GM23338 (cell line): Measurements from ENCODE around the gene RGS19. TPM values are rescaled to one million over a fixed set of nuclear protein-coding genes. Genes with fewer than 3 reads are reported as not detected.
A peak's percentile ranks its signal among the peaks of the same experiment; 100 is the strongest.

ENCODE experiments used
- ATAC-seq: fragments of 200-7000 bp; cut with Tn5 transposase; 3 replicates; pipeline ENCODE4 v1.9.1; 2020
- DNase-seq: peaks from one replicate; pipeline ENCODE4 v3.0.0-alpha.2; 2015; ENCODE audit warnings: low spot score
- H2AFZ ChIP-seq: fragments of 200-600 bp; sonication (generic); 2 replicates; pipeline ENCODE4 v1.8.0; 2016; ENCODE audit warnings: antibody characterized with exemption, mild to moderate bottlenecking, moderate library complexity
- H3F3A ChIP-seq: fragments of 200-600 bp; sonication (generic); replicated peaks from 2 replicates; pipeline ENCODE4 v1.8.0; 2017; ENCODE audit warnings: antibody characterized with exemption, mixed run types, low read depth
- H3K27ac ChIP-seq: fragments of 200-600 bp; sonication (generic); 2 replicates; pipeline ENCODE4 v1.6.1; 2016; ENCODE audit warnings: low read depth
- H3K27me3 ChIP-seq: fragments of 200-600 bp; sonication (generic); 2 replicates; pipeline ENCODE4 v1.8.0; 2016; ENCODE audit warnings: mild to moderate bottlenecking, mixed run types, moderate library complexity; ENCODE audit not compliant: insufficient read depth
- H3K36me3 ChIP-seq: fragments of 200-600 bp; sonication (generic); 2 replicates; pipeline ENCODE4 v1.8.0; 2016; ENCODE audit warnings: mild to moderate bottlenecking; ENCODE audit not compliant: insufficient read depth
- H3K4me1 ChIP-seq: fragments of 200-600 bp; sonication (generic); 2 replicates; pipeline ENCODE4 v1.8.0; 2016; ENCODE audit warnings: mild to moderate bottlenecking, moderate library complexity; ENCODE audit not compliant: insufficient read depth
- H3K4me2 ChIP-seq: fragments of 200-600 bp; sonication (generic); 2 replicates; pipeline ENCODE4 v1.7.1; 2017; ENCODE audit warnings: mixed run types
- H3K4me3 ChIP-seq: fragments of 200-600 bp; sonication (generic); 2 replicates; pipeline ENCODE4 v1.6.1; 2016; ENCODE audit warnings: mixed run types
- H3K79me2 ChIP-seq: fragments of 200-600 bp; sonication (generic); replicated peaks from 2 replicates; pipeline ENCODE4 v1.8.0; 2017; ENCODE audit warnings: mild to moderate bottlenecking; ENCODE audit not compliant: insufficient read depth
- H3K9me2 ChIP-seq: fragments of 200-600 bp; sonication (generic); 2 replicates; pipeline ENCODE4 v1.8.0; 2017; ENCODE audit not compliant: insufficient read depth
- H4K20me1 ChIP-seq: fragments of 200-600 bp; sonication (generic); replicated peaks from 2 replicates; pipeline ENCODE4 v1.8.0; 2017; ENCODE audit warnings: mild to moderate bottlenecking; ENCODE audit not compliant: insufficient read depth
- H3K27ac Mint-ChIP-seq: 2 replicates; pipeline ENCODE4 v1.8.0; 2020; ENCODE audit warnings: inconsistent platforms, mild to moderate bottlenecking, moderate library complexity, mixed read lengths
- H3K27me3 Mint-ChIP-seq: 3 replicates; pipeline ENCODE4 v1.8.0; 2022; ENCODE audit warnings: low read depth, mild to moderate bottlenecking, moderate library complexity, mixed read lengths, inconsistent platforms; ENCODE audit not compliant: insufficient read depth, poor library complexity
- H3K36me3 Mint-ChIP-seq: 3 replicates; pipeline ENCODE4 v1.8.0; 2021; ENCODE audit warnings: low read depth, mild to moderate bottlenecking, inconsistent platforms, moderate library complexity, mixed read lengths
- H3K4me1 Mint-ChIP-seq: 3 replicates; pipeline ENCODE4 v1.8.0; 2020; ENCODE audit warnings: mild to moderate bottlenecking, inconsistent platforms, mixed read lengths
- H3K4me3 Mint-ChIP-seq: 3 replicates; pipeline ENCODE4 v1.8.0; 2021; ENCODE audit warnings: moderate library complexity, mild to moderate bottlenecking, inconsistent platforms, mixed read lengths
- H3K9me3 Mint-ChIP-seq: 3 replicates; pipeline ENCODE4 v1.8.0; 2020; ENCODE audit warnings: moderate library complexity, mild to moderate bottlenecking, inconsistent platforms, mixed read lengths
- CREB1 ChIP-seq: fragments of 250-450 bp; sonication (Bioruptor Pico); IDR thresholded peaks from 2 replicates; pipeline ENCODE4 v1.5.0; 2020; ENCODE audit warnings: low read depth, mild to moderate bottlenecking, moderate library complexity
- EZH2 ChIP-seq: fragments of 200-600 bp; sonication (generic); IDR thresholded peaks from one replicate; pipeline ENCODE4 v1.8.0; 2017; ENCODE audit warnings: antibody characterized with exemption, mild to moderate bottlenecking, low read depth; ENCODE audit not compliant: unreplicated experiment
- POLR2AphosphoS5 ChIP-seq: IDR thresholded peaks from 2 replicates; pipeline ENCODE4 v1.6.1; 2016; ENCODE audit warnings: antibody characterized with exemption, low read depth
- ZNF331 ChIP-seq: fragments of 250-450 bp; sonication (Bioruptor Pico); IDR thresholded peaks from 2 replicates; pipeline ENCODE4 v1.5.0; 2020; ENCODE audit warnings: low read depth, mild to moderate bottlenecking, moderate library complexity
- ZNF462 ChIP-seq: fragments of 250-450 bp; sonication (Bioruptor Pico); IDR thresholded peaks from 2 replicates; pipeline ENCODE4 v1.5.0; 2020; ENCODE audit warnings: mild to moderate bottlenecking, moderate library complexity
- polyA plus RNA-seq: library from polyadenylated mRNA; unstranded; fragments of >200 nt; fragmentation: Nextera tagmentation; extraction: Ambion mirVana; gene quantifications from 2 replicates; pipeline ENCODE4 v1.2.1, GENCODE V29; 2016
- total RNA-seq: library from RNA; depleted of rRNA; stranded (reverse); fragments of >200 nt; shearing (Covaris generic); gene quantifications from 2 replicates; pipeline ENCODE4 v1.2.3, GENCODE V29; 2014
- TF ChIP-seq, protein P1 (sequence below): IDR thresholded peaks from 2 replicates; pipeline ENCODE4 v1.6.1; 2016; ENCODE audit warnings: antibody characterized with exemption

The RGS19 gene
- total and polyA plus RNA-seq, 2 experiments from 2014 or later: 13.1 to 19.7 TPM

DNA sequence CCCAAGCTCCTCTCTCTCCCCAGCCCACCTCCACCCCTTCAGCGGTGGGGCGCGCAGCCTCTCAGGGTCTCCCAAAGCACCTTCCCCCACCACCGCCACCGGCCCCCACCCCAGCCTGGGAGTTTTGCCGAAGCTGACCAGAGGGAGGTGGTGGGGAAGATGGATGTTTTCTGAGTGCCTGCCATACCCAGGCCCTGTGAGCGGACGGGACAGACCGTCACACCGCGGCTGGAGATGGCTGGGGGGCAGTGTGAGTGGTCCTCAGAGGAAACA lies 37.6 kb downstream of the RGS19 start (continued):
- no peak for TF ChIP-seq ZNF462 (CRISPR knock-in tag)
- TF ChIP-seq, protein P1, sequence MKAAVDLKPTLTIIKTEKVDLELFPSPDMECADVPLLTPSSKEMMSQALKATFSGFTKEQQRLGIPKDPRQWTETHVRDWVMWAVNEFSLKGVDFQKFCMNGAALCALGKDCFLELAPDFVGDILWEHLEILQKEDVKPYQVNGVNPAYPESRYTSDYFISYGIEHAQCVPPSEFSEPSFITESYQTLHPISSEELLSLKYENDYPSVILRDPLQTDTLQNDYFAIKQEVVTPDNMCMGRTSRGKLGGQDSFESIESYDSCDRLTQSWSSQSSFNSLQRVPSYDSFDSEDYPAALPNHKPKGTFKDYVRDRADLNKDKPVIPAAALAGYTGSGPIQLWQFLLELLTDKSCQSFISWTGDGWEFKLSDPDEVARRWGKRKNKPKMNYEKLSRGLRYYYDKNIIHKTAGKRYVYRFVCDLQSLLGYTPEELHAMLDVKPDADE: no peak

DNA sequence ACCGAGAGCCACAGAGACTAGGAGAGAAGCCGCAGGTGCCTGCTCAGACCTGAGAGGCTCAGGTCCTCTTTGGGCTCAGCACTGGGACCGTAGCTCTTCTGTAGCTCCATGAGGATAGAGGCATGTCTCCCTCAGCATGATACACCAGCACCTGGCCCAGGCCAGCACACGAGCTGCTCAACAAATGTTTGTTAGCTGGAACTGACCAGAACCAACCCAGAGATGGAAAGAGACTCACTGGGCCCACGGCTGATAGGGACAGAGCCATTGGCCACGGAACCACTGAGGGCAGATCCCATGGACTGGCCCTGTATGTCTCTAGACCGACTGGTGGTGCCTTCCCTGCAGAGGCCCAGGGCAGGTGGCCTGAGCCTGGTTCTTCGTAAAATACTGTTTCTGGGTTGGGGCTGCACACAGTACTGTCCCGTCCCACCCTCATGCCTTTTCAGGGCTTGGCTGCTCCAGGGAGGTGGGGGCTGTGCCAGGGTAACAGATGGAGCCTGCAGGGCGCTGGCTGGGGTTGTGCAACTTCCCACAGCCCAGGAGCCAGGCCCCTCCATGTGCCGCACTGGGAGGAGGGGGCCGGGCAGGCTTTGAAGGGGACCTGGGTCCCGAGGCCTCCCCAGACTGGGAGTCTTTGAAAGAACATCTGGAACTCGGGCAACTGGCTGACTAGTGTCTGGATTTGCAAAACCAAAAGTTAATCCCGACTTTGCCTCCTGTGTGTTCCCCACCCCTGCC lies 38.1 kb downstream of the RGS19 start:
- no peak for ATAC-seq
- H3K4me1 Mint-ChIP-seq: peaks cover 32% of the 10 kb centered on the region
- H3K27me3 Mint-ChIP-seq: peaks cover 71% of the 10 kb centered on the region
- TF ChIP-seq CREB1 (CRISPR knock-in tag) (no peak), ZNF331 (CRISPR knock-in tag) (no peak), POLR2AphosphoS5 (no peak), EZH2 (no peak), ZNF462 (CRISPR knock-in tag) (no peak)
- TF ChIP-seq, protein P1: no peak

More for the DNA sequence above, 38.1 kb downstream of the RGS19 start:
- Histone ChIP-seq H3K4me1 (peaks cover 40% of the 10 kb centered on the region), H4K20me1 (no peaks in the 10 kb centered on the region), H3K79me2 (no peaks in the 10 kb centered on the region), H3K36me3 (no peaks in the 10 kb centered on the region), H3K4me2 (peak overlapping the region; percentile 88), H3K9me2 (no peaks in the 10 kb centered on the region), H2AFZ (no peak overlapping the region), H3K27ac (no peak overlapping the region), H3K4me3 (peak overlapping the region; percentile 63; the same call in 1 of the 2 replicates), H3K27me3 (peaks cover 86% of the 10 kb centered on the region), H3F3A (peaks cover 10% of the 10 kb centered on the region; the same call in 1 of the 2 replicates)
- H3K27ac Mint-ChIP-seq: no peak overlapping the region
- no peaks in the 10 kb centered on the region for H3K9me3 Mint-ChIP-seq
- H3K4me3 Mint-ChIP-seq: peak overlapping the region; percentile 64
- H3K36me3 Mint-ChIP-seq: no peaks in the 10 kb centered on the region; the same call in 2 of the 3 replicates
- DNase-seq: peak; percentile 30
